ENCODE results near the gene WNT3A. TPM values are rescaled to one million over a fixed set of nuclear protein-coding genes. Genes with fewer than 3 reads are reported as not detected.

WNT3A gene
- total and polyA plus RNA-seq, 12 donors, result not detected

DNA sequence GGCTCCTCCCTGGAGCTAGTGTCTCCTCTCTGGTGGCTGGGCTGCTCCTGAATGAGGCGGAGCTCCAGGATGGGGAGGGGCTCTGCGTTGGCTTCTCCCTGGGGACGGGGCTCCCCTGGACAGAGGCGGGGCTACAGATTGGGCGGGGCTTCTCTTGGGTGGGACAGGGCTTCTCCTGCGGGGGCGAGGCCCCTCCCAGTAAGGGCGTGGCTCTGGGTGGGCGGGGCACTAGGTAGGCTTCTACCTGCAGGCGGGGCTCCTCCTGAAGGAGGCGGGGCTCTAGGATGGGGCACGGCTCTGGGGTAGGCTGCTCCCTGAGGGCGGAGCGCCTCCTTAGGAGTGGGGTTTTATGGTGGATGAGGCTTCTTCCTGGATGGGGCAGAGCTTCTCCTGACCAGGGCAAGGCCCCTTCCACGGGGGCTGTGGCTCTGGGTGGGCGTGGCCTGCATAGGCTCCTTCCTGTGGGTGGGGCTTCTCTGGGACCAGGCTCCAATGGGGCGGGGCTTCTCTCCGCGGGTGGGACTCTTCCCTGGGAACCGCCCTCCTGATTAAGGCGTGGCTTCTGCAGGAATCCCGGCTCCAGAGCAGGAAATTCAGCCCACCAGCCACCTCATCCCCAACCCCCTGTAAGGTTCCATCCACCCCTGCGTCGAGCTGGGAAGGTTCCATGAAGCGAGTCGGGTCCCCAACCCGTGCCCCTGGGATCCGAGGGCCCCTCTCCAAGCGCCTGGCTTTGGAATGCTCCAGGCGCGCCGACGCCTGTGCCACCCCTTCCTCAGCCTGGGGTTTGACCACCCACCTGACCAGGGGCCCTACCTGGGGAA lies 53.0 kb downstream of the WNT3A start:
- intact Hi-C loops (cut with DNase I), result loop anchor here in 1 of 10 donors (10.0 kb wide), 1 partner anchor 55 kb away; the partner anchor contains the start of gene WNT3A
- DNase-seq, result no peak
- TF ChIP-seq, protein P1, sequence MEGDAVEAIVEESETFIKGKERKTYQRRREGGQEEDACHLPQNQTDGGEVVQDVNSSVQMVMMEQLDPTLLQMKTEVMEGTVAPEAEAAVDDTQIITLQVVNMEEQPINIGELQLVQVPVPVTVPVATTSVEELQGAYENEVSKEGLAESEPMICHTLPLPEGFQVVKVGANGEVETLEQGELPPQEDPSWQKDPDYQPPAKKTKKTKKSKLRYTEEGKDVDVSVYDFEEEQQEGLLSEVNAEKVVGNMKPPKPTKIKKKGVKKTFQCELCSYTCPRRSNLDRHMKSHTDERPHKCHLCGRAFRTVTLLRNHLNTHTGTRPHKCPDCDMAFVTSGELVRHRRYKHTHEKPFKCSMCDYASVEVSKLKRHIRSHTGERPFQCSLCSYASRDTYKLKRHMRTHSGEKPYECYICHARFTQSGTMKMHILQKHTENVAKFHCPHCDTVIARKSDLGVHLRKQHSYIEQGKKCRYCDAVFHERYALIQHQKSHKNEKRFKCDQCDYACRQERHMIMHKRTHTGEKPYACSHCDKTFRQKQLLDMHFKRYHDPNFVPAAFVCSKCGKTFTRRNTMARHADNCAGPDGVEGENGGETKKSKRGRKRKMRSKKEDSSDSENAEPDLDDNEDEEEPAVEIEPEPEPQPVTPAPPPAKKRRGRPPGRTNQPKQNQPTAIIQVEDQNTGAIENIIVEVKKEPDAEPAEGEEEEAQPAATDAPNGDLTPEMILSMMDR (IDR thresholded peaks at IDR 0.05), result no peak
- peaks cover 0 to under 1% (median 0%) of the 10 kb centered on the region in 11 donors for H3K9me3 ChIP-seq
- H3K36me3 ChIP-seq, result no peaks in the 10 kb centered on the region
- no peak overlapping the region for H3K27ac ChIP-seq
- peaks cover 49 to 93% (median 87%) of the 10 kb centered on the region in 7 donors for H3K27me3 ChIP-seq
- peak overlapping the region in 4 of 10 donors; percentile 2 to 42 (median 10) for H3K4me3 ChIP-seq
- 2 to 4% methylated on average over 29 to 33 of the region's 33 CpGs for WGBS, 2 donors
- peaks cover 0 to 22% (median 14%) of the 10 kb centered on the region in 9 donors for H3K4me1 ChIP-seq
- peak in 4 of 8 donors; percentile 14 to 47 (median 18) for ATAC-seq

DNA sequence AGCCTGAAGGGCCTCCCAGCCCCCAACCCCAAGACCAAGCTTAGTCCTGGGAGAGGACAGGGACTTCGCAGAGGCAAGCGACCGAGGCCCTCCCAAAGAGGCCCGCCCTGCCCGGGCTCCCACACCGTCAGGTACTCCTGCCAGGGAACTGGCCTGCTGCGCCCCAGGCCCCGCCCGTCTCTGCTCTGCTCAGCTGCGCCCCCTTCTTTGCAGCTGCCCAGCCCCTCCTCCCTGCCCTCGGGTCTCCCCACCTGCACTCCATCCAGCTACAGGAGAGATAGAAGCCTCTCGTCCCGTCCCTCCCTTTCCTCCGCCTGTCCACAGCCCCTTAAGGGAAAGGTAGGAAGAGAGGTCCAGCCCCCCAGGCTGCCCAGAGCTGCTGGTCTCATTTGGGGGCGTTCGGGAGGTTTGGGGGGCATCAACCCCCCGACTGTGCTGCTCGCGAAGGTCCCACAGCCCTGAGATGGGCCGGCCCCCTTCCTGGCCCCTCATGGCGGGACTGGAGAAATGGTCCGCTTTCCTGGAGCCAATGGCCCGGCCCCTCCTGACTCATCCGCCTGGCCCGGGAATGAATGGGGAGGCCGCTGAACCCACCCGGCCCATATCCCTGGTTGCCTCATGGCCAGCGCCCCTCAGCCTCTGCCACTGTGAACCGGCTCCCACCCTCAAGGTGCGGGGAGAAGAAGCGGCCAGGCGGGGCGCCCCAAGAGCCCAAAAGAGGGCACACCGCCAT lies 53.8 kb downstream of the WNT3A start:
- 11 to 12% methylated on average over 34 of the region's 34 CpGs for WGBS, 2 donors
- DNase-seq, result no peak
- Histone ChIP-seq H3K4me1 (peaks cover 0 to 22% (median 14%) of the 10 kb centered on the region in 9 donors), H3K27ac (no peak overlapping the region), H3K27me3 (peaks cover 53 to 99% (median 90%) of the 10 kb centered on the region in 7 donors), H3K9me3 (no peaks in the 10 kb centered on the region), H3K36me3 (no peaks in the 10 kb centered on the region), H3K4me3 (peak overlapping the region in 4 of 10 donors; percentile 2 to 42 (median 10))
- intact Hi-C loops (cut with DNase I), result no loop called here
- ATAC-seq, result no peak
- TF ChIP-seq, protein P1 (IDR thresholded peaks at IDR 0.05), result no peak

DNA sequence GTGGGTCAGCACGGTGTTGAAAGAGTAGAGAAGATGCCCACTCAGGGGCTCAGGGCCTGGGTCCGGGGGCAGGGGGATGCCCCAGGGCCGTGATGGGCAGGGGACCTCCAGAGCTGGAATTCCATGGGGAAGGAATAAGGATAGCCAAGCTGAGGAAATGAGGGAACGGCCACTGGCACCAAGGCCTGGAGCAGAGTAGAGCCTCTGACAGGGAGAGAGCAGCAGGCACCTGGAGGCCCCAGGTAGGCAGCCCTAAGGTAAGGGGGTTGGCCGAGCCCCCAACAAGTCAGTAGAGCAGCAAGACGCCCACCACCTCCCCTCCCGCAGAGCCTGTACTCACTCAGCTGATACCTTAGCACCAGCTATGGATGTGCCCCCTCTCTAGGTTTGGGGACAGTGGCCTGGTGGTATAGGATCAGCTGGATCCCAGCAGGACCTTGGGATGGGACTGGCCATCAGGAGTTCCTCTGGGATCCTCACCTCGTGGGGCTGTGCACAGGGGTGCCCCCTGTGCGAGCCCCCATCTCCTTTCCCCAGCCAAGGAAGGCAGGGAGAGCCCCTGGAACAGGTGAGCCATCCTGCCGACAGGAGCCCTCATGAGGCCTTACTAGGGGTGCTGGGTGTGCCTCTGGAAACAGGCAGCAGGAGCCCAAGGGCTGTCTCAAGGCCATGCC lies 54.8 kb downstream of the WNT3A start:
- TF ChIP-seq, protein P1 (IDR thresholded peaks at IDR 0.05), result no peak
- H3K27me3 ChIP-seq, result peaks cover 53 to 99% (median 93%) of the 10 kb centered on the region in 7 donors

More for the DNA sequence above, 54.8 kb downstream of the WNT3A start:
- Histone ChIP-seq H3K9me3 (no peaks in the 10 kb centered on the region), H3K27ac (no peak overlapping the region), H3K36me3 (no peaks in the 10 kb centered on the region), H3K4me3 (no peak overlapping the region), H3K4me1 (peaks cover 0 to 22% (median 14%) of the 10 kb centered on the region in 9 donors)
- WGBS, 2 donors, result 80 to 84% methylated on average over 10 of the region's 10 CpGs
- DNase-seq (no peak), ATAC-seq (no peak)
- intact Hi-C loops (cut with DNase I), result no loop called here
